ENCODE measurements around the gene IGSF21.

DNA sequence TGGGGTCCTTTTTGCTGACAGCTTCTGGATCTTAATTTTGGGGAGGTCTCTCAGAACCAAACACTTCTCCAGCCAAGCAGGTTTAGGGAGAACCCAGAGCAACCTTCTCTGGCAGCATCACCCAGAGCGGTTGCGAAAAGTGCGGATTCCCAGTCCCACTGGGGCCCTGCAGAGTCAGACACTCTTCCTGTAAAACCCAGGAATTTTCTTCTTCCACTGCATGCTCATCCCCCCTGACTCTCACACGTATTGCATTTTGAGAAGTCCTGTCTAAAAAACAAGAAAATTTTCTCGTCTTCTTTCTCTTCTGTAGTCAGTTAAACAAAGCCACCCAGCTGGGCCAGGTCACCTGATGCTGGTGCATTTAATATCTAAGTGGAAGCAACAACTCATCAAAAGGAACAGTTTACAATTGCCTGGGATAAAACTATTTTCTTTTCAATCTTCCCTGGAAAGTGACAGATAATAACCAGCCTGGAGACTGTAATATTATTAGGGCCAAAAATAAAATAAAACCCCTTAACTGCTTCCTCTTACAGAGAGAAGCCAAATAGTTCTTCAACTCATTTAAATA lies 156.0 kb downstream of the IGSF21 start:
- TF ChIP-seq, protein P1, sequence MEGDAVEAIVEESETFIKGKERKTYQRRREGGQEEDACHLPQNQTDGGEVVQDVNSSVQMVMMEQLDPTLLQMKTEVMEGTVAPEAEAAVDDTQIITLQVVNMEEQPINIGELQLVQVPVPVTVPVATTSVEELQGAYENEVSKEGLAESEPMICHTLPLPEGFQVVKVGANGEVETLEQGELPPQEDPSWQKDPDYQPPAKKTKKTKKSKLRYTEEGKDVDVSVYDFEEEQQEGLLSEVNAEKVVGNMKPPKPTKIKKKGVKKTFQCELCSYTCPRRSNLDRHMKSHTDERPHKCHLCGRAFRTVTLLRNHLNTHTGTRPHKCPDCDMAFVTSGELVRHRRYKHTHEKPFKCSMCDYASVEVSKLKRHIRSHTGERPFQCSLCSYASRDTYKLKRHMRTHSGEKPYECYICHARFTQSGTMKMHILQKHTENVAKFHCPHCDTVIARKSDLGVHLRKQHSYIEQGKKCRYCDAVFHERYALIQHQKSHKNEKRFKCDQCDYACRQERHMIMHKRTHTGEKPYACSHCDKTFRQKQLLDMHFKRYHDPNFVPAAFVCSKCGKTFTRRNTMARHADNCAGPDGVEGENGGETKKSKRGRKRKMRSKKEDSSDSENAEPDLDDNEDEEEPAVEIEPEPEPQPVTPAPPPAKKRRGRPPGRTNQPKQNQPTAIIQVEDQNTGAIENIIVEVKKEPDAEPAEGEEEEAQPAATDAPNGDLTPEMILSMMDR (optimal IDR thresholded peaks at IDR 0.05 in 1 of 3, IDR thresholded peaks at IDR 0.05 in 1 of 3, conservative IDR thresholded peaks at IDR 0.05 in 1 of 3; ENCODE audit: extremely low read depth in 1 of 3, insufficient read depth in 2 of 3, low read length in 3 of 3), result no peak
- TF ChIP-seq EZH2 (IDR thresholded peaks at IDR 0.05; ENCODE audit: low read length), result no peak

Measured in keratinocyte (primary cell).